Measurements from ENCODE around the gene ERC1. TPM values are rescaled to one million over a fixed set of nuclear protein-coding genes. Genes with fewer than 3 reads are reported as not detected.
"Not testable (repeated sequence)": the region's sequence is repeated elsewhere in the genome, so short reads cannot be mapped to it uniquely, and the experiment has no call there.

ERC1 gene
- total and polyA plus RNA-seq, 12 donors: 6.5 to 67.5 (median 47.5) TPM

DNA sequence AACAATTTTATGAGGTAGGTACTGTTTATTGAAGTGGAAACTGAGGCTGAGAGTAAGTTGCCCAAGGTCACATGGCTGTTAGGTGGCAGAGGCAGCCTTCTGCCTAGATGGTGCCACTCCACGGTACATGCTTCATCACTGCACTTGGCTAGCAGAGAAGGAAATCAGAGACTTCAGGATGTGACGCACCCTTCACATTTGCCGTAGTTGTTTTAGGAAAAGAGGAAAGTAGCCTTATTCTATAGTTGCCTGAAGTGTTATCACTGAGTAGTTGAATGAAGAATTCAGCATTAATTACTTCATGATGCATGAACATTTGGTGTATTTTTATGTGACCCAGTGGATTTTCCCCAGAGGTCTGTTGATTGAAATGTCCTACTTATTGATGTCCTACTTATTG, 55.7 kb downstream of the ERC1 start:
- DNase-seq (no peak), ATAC-seq (peak in 2 of 8 donors; percentile 30 to 33)
- Histone ChIP-seq H3K27ac (no peak overlapping the region), H3K4me3 (no peak overlapping the region), H3K36me3 (no peaks in the 10 kb centered on the region), H3K27me3 (no peaks in the 10 kb centered on the region), H3K4me1 (peaks cover 0 to 39% (median 17%) of the 10 kb centered on the region in 9 donors), H3K9me3 (no peaks in the 10 kb centered on the region)
- TF ChIP-seq, protein P1, sequence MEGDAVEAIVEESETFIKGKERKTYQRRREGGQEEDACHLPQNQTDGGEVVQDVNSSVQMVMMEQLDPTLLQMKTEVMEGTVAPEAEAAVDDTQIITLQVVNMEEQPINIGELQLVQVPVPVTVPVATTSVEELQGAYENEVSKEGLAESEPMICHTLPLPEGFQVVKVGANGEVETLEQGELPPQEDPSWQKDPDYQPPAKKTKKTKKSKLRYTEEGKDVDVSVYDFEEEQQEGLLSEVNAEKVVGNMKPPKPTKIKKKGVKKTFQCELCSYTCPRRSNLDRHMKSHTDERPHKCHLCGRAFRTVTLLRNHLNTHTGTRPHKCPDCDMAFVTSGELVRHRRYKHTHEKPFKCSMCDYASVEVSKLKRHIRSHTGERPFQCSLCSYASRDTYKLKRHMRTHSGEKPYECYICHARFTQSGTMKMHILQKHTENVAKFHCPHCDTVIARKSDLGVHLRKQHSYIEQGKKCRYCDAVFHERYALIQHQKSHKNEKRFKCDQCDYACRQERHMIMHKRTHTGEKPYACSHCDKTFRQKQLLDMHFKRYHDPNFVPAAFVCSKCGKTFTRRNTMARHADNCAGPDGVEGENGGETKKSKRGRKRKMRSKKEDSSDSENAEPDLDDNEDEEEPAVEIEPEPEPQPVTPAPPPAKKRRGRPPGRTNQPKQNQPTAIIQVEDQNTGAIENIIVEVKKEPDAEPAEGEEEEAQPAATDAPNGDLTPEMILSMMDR (IDR thresholded peaks at IDR 0.05): no peak
- intact Hi-C loops (cut with DNase I): no loop called here
- WGBS, 2 donors: 71 to 83% methylated on average over 3 of the region's 3 CpGs

- WGBS, 2 donors: 78 to 80% methylated on average over 8 of the region's 8 CpGs
- intact Hi-C loops (cut with DNase I): no loop called here
- TF ChIP-seq, protein P1 (IDR thresholded peaks at IDR 0.05): no peak
- no peak overlapping the region for H3K4me3 ChIP-seq
- ATAC-seq (peak in 4 of 8 donors; percentile 40 to 55 (median 42)), DNase-seq (peak in 1 of 2 donors; percentile 6)
- peaks cover 0 to 39% (median 18%) of the 10 kb centered on the region in 9 donors for H3K4me1 ChIP-seq
- no peaks in the 10 kb centered on the region for H3K27me3 ChIP-seq
- H3K36me3 ChIP-seq: no peaks in the 10 kb centered on the region
- H3K27ac ChIP-seq: no peak overlapping the region
- no peaks in the 10 kb centered on the region for H3K9me3 ChIP-seq
Measured at GRCh38 chr12:1047898-1048660, 57.1 kb downstream of the ERC1 start.

GRCh38 chr12:1050059-1050707, 59.2 kb downstream of the ERC1 start:
- Histone ChIP-seq H3K9me3 (no peaks in the 10 kb centered on the region), H3K4me1 (peaks cover 3 to 48% (median 35%) of the 10 kb centered on the region in 9 donors), H3K27ac (no peak overlapping the region), H3K36me3 (no peaks in the 10 kb centered on the region), H3K4me3 (no peak overlapping the region), H3K27me3 (no peaks in the 10 kb centered on the region)
- 76 to 89% methylated on average over 4 of the region's 4 CpGs for WGBS, 2 donors
- intact Hi-C loops (cut with DNase I): loop anchor here in 1 of 10 donors (10.0 kb wide), 1 partner anchor 55 kb away; the partner anchor contains the start of gene ERC1
- ATAC-seq: no peak
- TF ChIP-seq, protein P1 (IDR thresholded peaks at IDR 0.05): no peak
- no peak for DNase-seq

DNA sequence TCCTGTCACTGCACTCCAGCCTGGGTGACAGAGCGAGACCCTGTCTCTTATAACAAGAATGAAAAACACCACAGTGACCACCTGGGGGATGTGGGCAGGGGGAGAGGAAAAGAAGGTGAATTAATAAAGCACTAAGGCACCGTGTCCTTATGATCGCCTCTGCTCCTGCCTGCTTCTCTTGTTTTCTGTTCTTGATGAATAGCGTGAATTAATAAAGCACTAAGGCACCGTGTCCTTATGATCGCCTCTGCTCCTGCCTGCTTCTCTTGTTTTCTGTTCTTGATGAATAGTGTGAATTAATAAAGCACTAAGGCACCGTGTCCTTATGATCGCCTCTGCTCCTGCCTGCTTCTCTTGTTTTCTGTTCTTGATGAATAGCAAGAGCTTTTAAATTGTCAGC, 60.6 kb downstream of the ERC1 start:
- not testable (repeated sequence) for H3K4me3 ChIP-seq, H3K27ac ChIP-seq, DNase-seq, H3K36me3 ChIP-seq, H3K9me3 ChIP-seq, ATAC-seq, H3K27me3 ChIP-seq
- intact Hi-C loops (cut with DNase I): loop anchor here in 1 of 10 donors (10.0 kb wide), 1 partner anchor 57 kb away; the partner anchor contains the start of gene ERC1
- 93 to 94% methylated on average over 8 of the region's 8 CpGs for WGBS, 2 donors
- H3K4me1 ChIP-seq: peaks cover 3 to 46% (median 34%) of the 10 kb centered on the region in 9 donors

Data from heart right ventricle (tissue), 16 donors.